GM19455 (cell line): ENCODE data around the gene ZDHHC9.
"Not testable (repeated sequence)": the region's sequence is repeated elsewhere in the genome, so short reads cannot be mapped to it uniquely, and the experiment has no call there.

Experiments
- ATAC-seq: cut with Tn5 transposase; IDR thresholded peaks from one replicate; pipeline ENCODE4 v1.9.1; 2021; ENCODE audit not compliant: unreplicated experiment

Gene ZDHHC9

DNA sequence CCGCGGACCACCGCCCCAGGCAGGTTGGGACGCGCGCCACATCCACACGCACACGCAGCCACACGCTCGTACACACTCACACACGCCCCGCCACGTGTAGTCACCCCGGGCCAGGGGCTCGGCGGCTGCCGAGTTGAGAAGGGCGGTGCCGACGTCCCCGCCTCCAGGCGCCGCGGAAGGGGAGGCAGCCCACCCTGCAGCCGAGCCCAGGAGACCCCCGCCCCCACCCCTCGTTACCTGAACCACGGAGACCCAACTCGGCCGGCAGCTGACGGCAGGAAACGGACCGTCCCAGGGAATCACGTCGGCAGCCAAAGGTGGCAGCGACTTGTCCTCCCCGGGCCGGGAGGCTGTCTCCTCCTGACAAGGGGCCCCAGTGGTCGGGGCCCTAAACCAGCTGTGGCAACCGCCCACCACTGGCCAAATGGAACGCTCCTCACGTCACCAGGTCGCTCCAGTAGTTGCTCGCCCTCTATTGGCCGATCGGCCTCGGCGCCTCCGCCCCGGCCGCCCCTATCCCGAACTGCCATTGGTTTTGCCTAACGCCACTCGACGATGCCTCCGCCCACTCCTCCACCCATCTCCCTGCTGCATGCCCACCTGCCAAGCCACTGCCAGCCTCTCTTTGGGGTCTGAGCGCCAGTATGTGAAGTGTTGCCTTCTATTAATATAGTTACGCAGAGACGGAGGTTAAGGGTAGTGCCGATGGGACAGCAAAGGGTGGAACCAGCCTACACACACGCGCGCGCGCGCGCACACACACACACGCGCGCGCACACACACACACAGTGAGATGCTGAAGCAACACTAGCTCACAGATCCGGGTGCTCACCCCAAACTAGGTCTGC, at the start of gene ZDHHC9:
Gene ZDHHC9, minus strand, starts transcription at position 428 of the 848 bp plus-strand sequence. CDS start 1,941 bp downstream, outside the sequence.
- ATAC-seq = peak; percentile 99

DNA sequence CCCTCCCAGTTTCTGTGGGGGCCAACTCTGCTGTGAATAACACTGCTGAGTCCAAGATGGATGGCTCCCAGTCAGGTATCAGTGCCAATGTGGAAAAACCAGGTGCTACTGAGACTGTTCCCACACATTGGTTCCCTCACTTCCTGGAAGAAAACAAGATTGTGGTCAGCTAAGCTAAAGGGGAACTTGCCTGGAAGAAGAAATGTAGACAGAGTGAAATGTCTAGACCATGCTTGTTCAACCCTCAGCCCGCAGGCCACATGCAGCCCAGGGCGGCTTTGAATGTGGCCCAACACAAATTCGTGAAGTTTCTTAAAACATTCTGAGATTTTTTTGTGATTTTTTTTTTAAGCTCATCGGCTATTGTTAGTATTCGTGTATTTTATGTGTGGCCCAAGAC, 33.7 kb upstream of the ZDHHC9 start:
- ATAC-seq = no peak

DNA sequence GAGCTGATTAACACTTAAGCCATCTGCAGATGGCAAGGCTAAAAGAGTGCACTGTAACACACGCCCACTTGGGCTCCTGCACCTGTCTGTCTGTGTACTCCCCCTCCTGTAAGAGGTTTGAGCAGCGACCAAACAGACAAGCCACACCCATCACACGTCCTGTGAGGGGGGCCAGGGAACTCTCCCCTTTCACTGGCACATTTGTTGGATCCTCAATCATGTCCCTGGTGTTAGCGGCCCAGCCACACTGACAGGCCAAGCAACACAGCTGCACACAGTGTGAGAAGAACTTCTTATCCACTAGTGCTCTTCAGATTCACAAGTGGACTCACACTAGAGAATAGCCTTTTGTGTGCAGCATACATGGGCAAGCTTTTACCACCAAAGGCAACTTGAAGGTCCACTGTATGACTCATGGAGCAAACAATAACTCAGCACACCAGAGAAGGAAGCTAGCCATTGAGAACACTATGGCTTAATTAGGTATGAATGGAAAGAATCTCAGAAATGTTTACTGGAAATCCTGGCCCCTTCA, 33.2 kb upstream of the ZDHHC9 start:
- no peak for ATAC-seq

DNA sequence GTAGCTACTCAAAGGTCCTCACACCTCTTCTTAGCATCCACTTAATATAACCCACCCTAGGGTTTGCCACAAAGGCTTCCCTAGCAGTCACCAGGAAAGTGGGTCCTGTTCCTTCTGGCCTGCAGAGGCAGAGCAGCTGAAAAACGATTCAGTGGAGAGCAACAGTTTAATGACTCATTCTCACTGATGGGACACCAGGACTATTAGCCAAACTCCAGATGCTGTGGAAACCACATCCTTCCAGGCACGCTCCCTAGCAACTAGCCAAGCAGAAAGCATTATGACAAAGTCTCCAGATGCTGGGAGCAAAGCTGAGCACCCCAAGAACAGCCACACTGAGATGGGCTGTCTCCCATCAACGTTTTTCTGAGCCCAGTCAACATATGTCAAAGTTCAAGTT, 32.0 kb upstream of the ZDHHC9 start:
- no peak for ATAC-seq

DNA sequence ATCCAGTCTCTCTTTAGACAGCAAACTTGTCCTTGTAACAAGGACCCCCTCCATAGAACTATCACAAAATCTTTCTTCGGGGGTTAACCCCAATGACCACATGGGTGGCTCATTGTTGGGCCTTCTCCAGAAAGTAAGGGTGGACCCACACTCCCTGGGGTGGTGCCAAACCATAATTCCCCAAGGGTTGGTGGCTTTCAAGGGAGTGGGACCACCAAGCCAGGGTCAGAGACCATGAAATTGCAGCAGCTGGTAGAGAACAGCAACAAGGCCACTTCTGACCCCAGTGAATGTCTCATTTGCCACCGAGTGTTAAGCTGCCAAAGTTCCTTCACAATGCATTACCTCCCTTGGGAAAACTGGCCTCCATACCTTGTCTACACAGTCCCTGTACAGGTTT, 28.8 kb upstream of the ZDHHC9 start:
- no peak for ATAC-seq

DNA sequence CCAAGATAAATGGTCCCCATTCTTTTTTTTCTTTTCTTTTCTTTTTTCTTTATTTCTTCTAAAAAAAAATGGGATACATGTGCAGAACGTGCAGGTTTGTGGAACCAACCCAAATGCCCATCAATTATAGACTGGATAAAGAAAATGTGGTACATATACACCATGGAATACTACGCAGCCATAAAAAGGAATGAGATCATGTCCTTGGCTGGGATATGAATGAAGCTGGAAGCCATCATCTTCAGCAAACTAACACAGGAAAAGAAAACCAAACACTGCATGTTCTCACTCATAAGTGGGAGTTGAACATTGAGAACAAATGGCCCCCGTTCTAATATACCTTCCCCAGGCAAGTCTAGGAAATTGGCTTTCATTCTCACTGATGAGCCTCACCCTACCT, 22.6 kb upstream of the ZDHHC9 start:
- not testable (repeated sequence) for ATAC-seq

DNA sequence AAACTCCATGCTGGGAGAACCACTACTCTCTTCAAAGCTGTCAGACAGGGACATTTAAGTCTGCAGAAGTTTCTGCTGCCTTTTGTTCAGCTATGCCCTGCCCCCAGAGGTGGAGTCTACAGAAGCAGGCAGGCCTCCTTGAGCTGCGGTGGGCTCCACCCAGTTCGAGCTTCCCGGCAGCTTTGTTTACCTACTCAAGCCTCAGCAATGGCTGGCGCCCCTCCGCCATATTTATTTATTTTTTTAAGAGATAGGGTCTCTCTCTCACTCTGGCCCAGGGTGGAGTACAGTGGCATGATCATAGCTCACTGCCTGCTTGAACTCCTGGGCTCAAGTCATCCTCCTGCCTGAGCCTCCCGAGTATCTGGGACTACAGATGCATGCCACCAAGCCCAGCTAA, 15.4 kb upstream of the ZDHHC9 start:
- not testable (repeated sequence) for ATAC-seq

DNA sequence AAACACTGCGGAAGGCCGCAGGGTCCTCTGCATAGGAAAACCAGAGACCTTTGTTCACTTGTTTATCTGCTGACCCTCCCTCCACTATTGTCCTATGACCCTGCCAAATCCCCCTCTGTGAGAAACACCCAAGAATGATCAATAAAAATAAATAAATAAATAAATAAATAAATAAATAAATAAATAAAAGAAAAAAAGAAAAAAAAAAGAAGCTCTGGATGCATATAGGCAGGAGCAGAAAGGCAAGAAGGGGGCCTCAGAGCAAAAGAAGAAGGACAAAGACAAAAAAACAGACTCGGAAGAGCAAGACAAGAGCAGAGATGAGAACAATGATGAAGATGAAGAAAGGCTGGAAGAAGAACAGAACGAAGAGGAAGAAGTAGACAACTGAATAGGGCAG, 8.1 kb upstream of the ZDHHC9 start:
- not testable (repeated sequence) for ATAC-seq

DNA sequence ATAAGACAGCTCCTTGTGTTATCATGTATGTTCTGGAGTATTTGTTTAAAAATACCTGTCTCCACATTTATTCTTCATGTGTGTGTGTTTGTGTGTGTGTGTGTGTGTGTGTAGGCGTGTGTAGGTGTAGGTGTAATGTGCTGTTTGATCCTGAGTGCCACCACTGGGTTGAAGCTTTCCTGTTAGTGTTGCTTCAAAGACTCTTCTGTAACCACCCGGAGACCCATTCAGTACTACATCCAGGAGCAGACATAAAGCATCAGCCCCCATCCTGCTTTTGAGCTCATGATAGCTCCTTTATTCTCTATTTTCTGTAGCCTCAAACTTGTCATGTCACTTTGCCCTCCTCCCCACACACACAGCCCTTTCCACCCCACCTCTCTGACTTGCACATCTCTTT, 3.0 kb upstream of the ZDHHC9 start:
- no peak for ATAC-seq

DNA sequence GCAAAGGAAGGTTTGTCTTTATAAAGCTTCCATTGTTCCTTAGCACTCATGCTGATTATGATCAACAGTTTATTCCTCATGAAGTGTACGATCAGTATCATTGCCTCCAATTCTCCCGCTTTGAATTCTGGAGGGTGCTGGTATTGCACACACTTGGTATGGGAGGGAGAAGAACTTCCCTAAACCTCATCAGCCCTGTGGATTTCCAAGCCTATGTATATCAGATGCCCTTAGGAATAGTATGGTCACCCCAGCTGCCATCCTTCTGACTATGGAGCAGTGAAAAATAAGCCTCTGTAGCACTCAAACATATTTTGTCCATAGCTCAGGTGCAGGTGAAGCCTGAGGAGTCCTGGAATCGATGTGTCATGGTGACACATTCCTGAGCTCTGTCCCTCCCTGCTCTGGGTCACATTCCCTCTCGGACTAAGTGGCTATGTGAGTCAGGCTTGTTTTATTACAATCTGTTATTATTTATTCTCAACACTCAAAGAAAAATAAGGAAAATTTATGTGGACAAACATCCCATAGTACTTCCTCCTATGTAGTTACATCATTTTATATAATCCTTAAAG, 2.0 kb upstream of the ZDHHC9 start:
- no peak for ATAC-seq

DNA sequence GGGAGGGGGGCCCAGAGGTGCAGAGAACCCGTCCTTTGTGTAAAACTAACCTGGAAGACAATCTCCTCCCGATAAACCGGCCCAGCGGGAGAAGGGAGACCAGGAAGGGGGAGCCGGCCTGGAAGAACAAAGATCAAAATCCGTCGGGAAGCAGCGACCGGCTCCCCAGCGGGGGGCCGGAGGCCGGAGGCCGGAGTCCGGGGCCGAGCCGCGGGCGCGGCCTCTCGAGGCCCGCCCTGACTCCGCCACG, 552 bp downstream of the ZDHHC9 start:
- ATAC-seq = no peak

DNA sequence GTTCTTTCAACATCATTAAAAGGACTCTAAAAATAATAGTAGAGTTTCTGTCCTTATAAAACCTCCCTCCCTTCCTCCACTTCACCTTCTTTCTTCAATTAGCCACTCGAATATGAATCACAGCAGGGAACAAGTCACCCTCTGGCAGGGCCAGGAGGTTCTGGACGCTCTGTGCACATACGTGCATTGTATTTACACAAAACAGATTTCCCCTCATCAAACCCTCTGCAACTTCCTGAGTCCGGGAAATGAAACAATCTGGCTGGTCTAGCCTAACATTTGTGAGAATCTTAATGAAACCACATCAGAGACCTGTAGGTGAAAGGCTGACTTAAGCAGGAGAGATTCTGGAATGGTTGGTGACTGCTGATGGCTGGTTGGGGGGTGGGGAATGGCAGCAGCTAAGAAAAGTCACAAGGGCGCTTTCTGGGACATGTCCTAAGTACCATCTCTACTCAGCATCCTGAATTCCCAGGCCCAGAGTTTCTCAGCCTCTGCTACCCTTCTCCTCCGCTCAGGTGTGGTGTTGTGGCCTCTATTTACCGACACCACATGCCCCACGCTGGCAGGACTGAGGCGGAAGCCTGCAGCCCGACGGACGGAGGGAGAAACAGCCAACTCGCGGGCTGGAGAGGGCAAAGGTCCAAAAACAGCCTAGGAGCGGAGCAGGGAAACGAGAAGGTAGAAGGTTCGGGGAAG, 1.0 kb downstream of the ZDHHC9 start:
- no peak for ATAC-seq

DNA sequence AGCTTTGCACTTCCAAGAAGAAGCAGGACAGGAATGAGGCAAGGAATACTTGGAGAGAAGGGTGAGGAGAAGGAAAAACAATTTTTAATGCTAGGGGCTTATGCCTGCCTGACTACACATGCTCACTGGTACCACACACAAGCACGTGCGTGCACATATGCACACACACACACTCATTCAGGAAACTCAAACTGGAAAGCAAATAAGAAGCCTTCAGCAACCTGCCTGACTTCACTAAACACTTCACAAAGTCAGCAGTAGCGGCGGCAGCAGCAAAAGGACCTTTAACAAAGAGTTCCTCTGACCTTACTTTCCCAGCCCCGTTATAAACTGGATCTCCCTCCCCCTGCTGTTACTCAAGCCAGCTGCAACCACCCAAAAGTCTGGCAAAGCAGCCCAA, 3.3 kb downstream of the ZDHHC9 start:
- no peak for ATAC-seq

DNA sequence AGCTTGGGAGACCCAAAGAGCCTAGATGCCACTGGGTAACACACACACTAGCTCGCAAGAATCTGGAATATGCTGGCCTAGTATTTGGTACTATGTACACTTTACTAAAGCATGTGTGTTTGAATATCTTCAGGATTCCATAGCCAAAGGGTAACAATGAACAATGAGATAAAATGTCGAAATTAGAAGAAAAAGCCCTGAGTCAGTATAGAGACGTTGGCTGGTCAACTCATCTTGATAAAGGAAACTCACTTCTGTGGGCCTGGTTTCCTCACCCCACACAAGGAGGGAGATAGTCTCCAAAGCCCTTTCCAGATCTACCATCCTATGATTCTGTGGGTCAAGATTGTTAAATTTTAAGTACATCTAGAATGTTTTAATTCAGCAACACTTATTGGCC, 6.9 kb downstream of the ZDHHC9 start:
- no peak for ATAC-seq

DNA sequence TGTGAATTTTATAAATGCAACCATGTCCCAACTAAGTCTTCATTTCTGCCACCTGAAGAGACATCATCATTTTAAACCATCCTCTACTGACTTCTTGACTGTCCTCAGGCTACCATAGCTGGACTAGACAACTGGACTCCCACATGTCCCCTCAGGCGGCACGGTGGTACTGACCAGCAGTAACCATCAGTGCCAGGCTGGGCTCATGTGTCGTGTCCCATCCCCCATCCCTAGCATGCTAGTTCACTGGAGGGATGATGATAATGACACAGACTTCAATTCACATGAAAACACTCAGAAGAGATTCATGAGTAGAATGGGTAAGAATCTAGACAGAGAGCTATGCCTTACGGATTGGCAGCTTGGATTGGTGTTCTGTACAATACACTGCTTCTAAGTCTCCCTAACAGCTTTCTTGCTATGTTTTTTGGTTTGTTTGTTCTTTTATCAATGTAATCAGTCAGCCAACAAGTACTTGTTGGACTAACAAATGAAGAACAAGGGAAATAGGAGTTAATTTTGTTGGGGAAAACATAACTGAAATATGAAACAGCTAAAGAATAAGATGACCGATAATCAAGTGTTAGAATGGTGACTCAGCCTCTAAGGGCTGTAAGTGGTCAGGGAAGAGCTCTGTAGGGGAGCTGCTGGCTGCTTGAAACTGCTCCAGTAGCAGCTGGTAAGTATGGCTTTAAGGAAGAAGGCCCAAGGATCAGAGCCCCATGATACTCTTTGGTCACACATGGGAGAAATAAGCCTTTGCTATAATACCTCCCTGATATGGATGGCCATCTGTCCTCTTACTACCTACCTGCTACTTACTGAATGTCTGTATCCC, 10.3 kb downstream of the ZDHHC9 start:
- no peak for ATAC-seq

DNA sequence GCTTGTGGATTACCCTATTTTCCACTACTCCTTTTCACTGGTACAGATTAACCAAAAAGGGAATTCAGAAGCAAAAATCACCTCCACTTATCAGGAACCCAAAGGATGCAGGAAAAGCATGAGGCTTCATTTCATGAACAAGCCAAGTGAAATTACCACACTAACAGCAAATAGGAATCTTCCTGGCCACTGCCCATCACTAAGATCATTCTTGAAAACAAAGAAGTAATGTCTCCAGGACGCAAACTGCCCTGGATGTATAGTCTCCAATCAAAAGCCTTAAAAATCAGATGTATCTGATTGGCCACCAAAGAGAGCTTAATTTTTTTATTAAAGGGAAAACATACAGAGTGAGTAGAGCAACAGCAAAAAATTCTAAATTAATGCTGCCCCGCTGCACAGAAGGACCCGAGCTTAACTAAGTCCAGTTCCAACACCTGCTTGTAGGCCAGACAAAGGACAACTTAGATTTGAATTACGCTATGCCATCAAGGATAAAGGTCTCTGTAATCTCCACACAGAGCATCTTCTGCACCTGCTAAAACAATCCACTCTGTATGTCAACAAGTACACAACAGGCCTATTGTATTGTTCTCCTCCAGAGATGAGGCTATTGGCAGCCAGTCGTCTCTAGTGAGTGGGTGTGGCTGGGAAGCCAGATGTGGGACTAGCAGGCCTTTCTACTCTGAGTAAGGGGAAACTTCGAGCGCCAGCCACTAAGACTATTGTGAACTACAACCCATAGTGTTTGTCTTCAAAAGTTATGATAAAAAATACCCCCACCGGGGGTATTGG, 12.4 kb downstream of the ZDHHC9 start:
- no peak for ATAC-seq

DNA sequence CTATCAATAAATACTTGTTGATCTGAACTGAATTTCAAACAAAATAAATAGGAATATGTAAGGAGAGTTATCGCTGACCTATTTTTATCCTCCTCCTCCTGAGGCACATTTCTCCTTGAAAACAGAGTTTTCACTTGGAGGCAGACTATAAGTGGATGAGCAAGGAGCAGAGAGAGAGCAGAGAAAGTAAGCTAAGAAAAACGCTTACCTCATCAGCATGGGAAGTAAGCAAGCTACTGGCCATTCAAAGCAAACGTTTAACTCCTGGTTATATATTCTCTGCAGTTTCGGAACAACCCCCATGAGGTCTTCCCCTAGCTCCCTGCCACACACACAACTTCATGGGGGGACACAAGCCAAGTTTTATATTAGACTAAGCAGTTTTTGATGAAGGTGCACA, 13.2 kb downstream of the ZDHHC9 start:
- ATAC-seq = no peak

DNA sequence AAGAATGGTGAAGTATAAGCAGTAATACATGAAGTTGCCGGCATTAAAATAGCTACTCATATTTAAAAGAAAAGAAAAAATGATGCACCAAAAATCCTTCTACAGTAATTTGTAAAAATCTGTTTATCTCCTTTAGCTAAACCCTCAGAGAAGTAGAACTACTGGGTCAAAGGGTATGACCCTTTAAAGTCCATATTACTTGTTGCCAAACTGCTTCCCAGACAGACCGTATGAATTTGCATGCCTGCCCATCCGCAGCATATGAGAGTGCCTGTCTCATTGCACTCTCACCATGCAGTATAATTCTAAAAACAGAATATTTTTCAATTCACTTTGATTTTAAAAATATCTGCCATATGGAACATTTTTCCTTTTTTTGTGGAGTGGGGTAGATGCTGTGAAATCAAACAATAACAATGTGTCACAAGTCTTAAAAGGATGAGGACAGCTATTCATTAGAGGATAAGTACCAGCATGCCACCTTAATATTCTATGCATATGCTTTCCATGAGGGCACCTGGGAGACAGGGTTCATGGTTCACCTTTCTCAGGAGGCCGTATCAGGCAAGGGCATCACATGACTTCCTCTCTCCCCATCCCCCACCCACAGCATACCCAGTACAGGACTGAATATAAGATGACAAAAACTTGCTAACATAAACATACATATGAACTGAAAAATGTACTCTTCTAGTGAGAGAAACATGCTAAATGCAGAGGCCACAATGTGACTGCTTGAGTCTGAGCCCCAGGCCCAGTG, 17.8 kb downstream of the ZDHHC9 start:
- no peak for ATAC-seq

DNA sequence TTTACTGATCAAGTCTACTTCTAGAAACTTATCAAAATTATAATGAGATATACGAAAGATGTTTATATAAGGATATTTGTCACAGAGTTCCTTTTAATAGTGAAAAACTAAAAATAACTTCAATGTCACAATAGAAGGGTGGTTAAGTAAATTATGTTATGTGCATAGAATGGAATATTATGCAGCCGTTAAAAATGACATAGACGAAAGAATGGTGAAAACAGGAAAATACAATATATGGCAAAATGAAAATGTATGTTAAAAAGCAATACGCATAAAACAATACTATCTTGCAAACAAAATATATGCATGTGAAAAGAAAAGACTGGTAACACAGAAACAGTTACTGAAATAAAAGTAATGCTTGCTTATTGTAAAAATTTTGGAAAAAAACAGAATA, 19.1 kb downstream of the ZDHHC9 start:
- ATAC-seq = no peak

DNA sequence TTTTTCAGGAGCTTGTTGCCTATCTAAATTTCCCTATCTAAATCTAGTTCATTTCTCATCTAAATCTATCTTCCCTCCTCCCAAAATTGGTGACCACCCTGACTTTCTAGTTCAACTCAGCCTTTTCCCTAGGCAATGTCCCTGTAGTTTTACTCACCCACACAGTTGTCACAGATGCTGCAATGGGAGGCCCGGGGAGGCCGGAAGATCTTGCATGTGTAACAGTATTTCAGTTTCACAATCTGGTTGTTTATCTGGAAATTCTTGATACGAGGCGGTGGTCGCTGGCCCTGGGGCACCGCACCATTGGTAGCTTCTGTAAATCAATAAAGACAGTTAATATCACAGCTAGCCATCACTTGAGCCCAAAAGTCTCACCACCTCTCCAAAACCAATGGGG, 20.2 kb downstream of the ZDHHC9 start:
- ATAC-seq = no peak
